GM19035 (cell line): ENCODE measurements around the gene PKD2.
A peak's percentile ranks its signal among the peaks of the same experiment; 100 is the strongest.

Experiments
- ATAC-seq: cut with Tn5 transposase; IDR thresholded peaks from one replicate; pipeline ENCODE4 v1.9.1; 2021; ENCODE audit not compliant: unreplicated experiment

Gene PKD2

GRCh38 chr4:88007304-88008121 is at the start of gene PKD2:
Gene PKD2 (plus strand): TSS chr4:88007635. CDS start chr4:88007734, 99 bp downstream.
- peak; percentile 88 for ATAC-seq

GRCh38 chr4:87961993-87962392 is 45.4 kb upstream of the PKD2 start:
- no peak for ATAC-seq

- ATAC-seq = no peak
These were observed 44.9 kb upstream of the PKD2 start for GRCh38 chr4:87962398-87963146.

- ATAC-seq = no peak
These were observed 41.9 kb upstream of the PKD2 start for GRCh38 chr4:87965501-87965975.

- ATAC-seq = no peak
These were observed 41.3 kb upstream of the PKD2 start for GRCh38 chr4:87966095-87966496.

GRCh38 chr4:87967193-87967592 is 40.2 kb upstream of the PKD2 start:
- no peak for ATAC-seq

GRCh38 chr4:87970121-87970520 is 37.3 kb upstream of the PKD2 start:
- ATAC-seq = no peak

- ATAC-seq = no peak
These were observed 35.6 kb upstream of the PKD2 start for GRCh38 chr4:87971866-87972265.

GRCh38 chr4:87973283-87974169 is 33.9 kb upstream of the PKD2 start:
- ATAC-seq = peak; percentile 75

GRCh38 chr4:87974856-87975462 is 32.5 kb upstream of the PKD2 start:
- ATAC-seq = no peak

- ATAC-seq = no peak
These were observed 32.0 kb upstream of the PKD2 start, which contains the start of gene SPP1 for GRCh38 chr4:87975466-87975865. Gene SPP1 (plus strand): TSS chr4:87975714. CDS start chr4:87976896, 1,182 bp downstream.

- ATAC-seq = no peak
These were observed 29.7 kb upstream of the PKD2 start for GRCh38 chr4:87977521-87978278.

GRCh38 chr4:87978681-87979080 is 28.8 kb upstream of the PKD2 start:
- no peak for ATAC-seq

- ATAC-seq = no peak
These were observed 27.6 kb upstream of the PKD2 start for GRCh38 chr4:87979810-87980209.

- no peak for ATAC-seq
These were observed 25.9 kb upstream of the PKD2 start for GRCh38 chr4:87981486-87981885.

- ATAC-seq = no peak
These were observed 25.4 kb upstream of the PKD2 start for GRCh38 chr4:87982036-87982435.

GRCh38 chr4:87982446-87983010 is 24.9 kb upstream of the PKD2 start:
- ATAC-seq = no peak

GRCh38 chr4:87983996-87984395 is 23.4 kb upstream of the PKD2 start:
- ATAC-seq = no peak

GRCh38 chr4:87985097-87985886 is 22.1 kb upstream of the PKD2 start:
- peak; percentile 74 for ATAC-seq
